HG03439 (cell line): Measurements from ENCODE around the gene MYLK4.

Experiments
- ATAC-seq: cut with Tn5 transposase; IDR thresholded peaks from one replicate; pipeline ENCODE4 v1.9.1; 2021; ENCODE audit warnings: mild to moderate bottlenecking, moderate library complexity; ENCODE audit not compliant: unreplicated experiment

MYLK4 gene

DNA sequence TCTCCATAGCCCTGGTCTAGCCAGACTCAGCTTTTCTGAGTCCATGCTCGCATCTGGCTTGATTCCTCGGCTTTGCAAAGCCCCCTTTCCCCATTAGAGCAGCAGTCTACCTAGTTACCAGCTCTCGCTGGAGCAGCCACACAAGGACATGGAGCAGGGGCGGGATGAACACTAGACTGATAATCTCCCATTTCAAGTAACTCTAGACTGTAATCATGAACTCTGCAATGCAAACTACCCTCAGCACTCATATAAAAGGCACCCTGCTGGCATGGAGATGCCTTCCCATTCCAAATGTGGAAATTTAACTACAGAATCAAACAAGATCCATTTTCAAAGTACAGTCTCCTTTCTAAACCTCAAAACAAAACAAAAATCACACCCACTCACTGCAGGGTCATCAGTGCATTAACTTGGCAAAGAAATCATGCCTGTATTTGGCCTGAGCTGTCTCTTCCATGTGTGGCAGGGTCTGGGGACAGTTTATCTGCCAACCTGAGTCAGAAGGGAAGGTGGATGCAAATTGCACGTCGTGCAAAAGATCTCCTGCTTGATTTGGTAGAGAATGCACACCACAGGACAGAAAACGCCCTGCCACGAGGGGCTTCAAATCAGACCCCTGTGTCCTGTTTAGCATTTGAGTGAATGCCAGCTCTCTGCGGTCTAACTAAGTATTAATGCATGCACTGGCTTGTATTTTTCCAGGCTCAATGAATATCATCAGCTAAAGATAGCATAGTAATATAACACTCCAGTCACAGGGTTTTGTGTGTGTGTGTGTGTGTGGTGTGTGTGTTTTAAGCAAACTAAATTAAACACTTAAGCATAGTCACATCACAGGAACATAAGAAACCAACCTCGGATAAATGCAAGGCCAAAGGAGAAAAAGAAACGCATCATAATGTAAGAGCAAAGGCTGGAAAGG is 85.3 kb downstream of the MYLK4 start:
- ATAC-seq, result no peak

DNA sequence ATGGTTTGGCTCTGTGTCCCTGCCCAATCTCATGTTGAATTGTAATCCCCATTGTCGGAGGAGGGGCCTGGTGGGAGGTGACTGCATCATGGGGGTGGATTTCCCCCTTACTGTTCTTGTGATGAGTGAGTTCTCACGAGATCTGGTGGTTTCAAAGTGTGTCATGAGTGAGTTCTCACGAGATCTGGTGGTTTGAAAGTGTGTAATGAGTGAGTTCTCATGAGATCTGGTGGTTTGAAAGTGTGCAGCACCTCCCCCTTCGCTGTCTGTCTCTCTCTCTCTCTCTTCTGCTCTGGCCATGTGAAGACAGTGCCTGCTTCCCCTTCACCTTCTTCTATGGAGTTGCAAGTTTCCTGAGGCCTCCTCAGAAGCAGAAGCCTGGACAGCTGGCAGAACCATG is 87.6 kb downstream of the MYLK4 start:
- no peak for ATAC-seq

DNA sequence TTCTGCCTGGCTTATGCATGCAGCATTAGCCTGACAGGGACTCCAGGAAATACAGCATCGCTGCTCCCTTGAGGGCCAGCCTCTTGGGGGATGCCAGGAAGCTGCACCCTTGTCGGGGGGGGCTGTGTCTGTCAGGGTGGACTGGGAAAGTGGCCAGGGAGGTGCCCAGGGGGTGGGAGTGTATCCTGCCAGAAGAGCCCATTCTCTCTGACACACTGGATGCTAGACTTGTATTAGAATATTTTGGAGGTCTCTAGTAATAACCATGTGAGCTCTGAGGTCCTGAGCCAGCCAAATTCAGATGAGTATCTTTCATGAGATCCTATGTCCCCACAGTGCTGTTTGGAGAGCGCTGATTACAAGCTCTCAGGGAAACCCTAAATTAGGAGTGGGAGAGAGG is 89.1 kb downstream of the MYLK4 start:
- no peak for ATAC-seq

DNA sequence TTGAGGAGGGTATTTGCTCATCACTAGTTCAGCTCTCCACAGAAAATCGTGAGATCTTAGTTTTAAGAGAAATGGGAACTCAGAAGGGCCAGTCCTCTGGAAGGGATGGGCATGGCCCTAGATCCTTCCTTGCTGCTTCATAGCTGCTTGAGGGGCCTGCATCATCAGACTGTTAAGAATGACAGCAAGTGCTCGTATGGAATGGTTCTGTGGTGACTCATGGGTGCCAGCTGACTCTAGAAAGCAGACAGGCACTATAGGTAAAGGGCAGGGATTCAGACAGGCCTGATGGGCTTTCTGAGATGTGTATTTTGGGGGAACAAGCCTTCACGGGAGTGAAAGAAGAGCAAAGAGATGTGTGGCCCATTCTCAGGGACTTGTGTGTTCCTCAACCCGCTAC is 90.8 kb downstream of the MYLK4 start:
- no peak for ATAC-seq

DNA sequence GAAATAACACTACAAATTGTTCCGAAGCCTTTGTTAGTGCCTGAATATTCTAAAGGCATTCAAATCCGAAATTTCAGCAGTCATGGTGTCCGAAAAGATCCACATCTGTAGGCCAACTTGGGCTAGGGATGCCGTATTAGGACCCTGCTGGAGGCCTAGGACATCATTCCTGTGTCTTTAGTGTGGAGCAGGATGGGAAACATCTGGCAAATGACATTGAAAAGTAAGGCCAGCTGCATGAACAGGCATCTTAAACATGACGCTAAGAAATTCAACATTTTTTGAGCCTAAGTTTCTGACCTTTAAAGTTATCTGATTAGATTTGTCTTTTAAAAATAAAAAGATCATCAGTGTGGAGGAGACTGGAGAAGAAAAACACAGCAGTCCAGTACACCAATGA is 91.3 kb downstream of the MYLK4 start:
- ATAC-seq, result no peak

DNA sequence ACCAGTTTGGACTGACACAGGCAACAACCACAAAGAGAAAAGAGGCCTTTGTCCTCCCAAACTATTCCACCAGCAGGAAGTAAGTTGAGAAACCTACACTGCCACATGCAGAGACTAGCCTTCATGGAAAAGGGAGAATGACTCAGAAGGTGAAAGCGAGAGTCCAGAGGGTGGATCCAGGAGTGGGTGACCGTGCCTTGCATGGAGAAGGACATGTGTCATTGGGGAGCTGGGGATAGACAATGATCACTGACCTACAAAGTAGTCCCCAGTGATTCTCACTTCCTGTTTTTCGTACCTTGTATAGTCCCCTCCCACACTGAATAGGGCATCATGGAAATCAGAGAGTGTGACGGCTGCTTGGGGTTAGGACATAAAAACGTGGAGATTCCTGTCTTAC is 91.9 kb downstream of the MYLK4 start:
- peak; percentile 79 for ATAC-seq

DNA sequence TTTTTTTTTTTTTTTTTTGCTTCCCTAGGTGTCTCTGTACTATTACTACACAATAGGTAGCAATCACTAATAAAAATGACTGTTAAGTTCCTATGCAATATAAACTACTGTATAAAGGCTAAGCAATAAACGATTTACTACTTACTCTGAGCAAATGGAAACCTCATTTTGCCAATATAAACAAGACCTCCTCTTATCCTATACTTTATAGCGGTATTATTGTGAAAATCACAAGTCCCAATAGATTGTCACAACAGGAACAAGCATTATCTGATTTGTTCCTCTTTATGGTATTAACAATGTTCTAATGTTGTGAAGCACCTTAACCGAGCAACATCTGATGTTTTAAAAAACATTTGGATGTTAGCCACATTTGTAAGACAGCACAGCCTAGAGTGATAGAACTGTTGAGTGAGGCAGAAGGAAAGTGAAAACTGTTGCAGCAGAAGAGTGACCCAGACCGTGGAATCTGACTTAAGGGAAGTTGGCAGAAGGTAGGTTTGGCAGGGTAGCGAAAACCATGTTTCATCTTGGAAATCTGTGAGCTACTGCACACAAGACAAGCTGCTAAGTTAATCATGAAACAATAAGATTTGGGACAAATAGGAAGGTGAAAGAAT is 94.2 kb downstream of the MYLK4 start:
- ATAC-seq, result no peak

DNA sequence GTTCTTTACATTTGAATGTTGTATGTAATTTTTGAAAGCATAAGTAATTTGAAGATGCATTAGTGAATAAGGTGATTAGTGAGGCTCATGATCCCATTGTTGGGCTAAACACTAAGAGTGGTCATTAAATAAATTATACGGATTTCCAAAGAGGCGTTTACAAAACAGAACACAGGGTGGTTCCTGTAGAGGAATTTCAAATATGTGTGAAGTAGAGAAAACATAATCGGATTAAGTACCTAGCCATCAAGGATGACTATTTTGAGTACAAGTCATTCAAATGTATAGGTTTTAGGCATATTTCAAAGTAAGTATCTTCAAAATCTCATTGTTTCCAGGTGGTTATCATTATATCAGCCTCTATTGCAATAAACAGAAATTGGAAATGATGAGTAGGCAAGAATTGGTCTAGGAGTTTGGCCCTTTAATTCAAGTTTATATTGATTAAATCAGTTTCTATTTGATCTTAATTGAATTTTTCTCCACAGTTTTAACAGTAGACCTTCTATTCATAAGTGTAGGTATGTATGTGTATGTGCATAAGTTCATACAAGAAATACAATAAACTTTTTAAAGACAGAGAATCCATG is 94.8 kb downstream of the MYLK4 start:
- no peak for ATAC-seq

DNA sequence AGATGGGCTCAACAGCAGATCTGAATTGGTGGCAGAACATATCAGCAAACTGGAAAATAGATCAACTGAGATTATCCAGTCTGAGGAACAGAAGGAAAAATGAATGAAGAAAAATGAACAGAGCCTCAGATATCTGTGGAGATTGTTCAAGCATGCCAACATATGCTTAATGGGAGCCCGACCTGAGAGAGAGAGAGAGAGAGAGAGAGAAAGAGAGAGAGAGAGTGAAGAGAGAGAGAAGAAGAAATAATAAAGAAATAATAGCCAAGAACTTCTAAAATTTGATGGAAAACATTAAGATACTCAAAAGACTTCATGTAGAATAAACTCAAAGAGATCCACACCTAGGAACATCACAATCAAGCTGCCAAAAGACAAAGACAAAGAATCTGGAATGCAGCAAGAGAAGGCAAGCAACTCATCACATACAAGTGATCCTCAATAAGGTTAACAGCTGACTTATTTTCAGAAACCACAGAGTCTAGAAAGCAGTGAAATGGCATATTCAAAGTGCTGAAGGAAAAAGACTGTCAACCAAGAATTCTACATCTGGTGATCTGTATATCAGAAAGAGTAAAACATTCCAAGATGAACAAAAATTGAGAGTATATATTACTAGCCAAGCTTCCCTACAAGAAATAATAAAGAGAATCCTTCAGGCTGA is 97.2 kb downstream of the MYLK4 start:
- no peak for ATAC-seq

DNA sequence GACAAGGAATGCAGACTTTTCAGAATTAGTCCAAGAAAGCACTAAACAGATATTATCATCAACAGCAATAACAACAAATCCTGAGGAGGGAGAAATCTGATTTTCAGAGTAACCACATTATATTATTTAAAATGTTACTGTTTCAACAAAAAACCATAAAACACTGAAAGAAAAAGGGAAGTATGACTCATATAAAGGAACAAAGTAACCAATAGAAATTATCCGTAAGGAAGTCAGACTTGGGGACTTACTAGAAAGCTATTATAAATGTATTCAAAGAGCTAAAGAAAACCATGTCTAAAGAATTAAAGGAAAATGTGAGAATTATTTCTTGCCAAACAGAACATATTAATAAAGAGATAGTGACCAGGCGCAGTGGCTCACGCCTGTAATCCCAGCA is 98.1 kb downstream of the MYLK4 start:
- ATAC-seq, result no peak

DNA sequence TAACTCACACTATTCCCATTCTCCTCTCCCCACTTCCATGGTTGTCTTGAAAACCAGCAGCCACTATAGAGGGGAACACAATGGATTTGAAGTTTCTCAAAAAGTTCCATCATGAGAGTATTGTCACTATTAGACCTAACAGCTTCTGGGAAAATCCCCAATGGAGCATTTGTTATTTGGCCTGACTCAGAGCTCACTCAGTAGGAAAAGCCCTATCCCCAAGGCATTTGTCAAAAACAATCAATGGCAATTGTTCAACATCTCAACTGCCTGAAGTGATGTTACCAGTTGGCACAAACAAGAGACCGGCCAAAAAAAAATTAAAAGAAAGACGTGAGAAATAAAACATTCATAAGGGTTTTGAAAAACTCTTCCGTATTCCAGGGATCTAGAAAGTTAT is 98.8 kb downstream of the MYLK4 start:
- no peak for ATAC-seq

DNA sequence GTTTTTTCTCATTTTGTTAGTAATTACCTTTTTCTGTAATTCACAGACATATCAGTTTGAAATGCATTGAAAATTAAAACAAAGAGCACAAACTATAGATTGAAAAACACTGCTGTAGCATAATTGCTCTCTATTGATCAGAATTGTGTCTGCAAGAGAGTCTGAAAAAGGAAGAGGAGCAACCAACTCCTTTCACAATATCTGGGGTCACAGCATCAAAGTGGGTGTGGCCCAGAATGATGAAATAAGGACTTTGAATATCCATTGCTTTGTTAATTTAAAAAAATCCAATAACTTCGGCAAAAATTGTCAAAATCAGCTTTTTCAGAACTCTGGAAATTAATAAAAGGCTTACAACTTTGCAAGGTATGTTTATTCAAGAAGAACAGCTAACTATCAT is 99.2 kb downstream of the MYLK4 start:
- ATAC-seq, result no peak

DNA sequence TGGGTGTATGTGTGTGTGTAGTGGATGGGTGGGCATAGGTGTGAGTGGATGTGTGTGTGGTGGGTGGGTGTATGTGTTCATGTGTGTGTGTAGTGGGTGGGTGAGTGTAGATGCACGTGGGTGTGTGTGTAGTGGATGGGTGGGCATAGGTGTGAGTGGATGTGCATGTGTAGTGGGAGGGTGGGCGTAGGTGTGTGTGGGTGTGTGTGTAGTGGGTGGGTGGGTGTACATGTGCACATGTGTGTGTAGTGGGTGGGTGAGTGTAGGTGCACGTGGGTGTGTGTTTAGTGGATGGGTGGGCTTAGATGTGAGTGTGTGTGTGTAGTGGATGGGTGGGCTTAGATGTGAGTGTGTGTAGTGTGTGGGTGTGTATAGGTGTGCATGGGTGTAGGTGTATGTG is 104.4 kb downstream of the MYLK4 start:
- no peak for ATAC-seq

DNA sequence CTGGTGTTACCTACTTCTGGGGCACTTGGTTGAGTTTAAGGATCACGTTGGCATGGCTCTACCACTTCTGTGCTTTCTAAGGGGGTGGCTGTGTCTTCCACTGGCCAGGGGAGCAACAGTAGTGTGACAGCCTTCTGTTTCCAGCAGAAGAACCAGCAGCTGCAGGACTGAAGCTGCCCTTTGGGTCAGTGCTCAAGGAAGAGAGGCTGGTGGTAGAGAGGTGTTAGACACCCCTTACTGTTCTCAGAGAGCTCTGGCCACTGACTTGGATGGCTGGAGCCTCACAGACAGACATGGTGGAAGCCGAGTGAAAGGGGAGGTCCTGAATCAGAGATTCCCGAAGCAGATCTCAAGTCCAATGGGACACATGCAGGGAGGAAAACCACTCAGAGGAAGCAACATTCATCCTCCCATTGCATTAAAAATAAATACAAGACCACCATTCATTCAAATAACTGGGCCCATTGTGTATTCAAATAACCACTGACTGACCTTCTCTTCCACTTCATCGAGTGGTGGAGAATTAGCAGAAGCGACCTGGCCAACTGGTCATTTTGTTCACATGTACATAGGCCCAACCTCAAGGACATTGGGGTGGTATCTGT is 106.7 kb downstream of the MYLK4 start:
- ATAC-seq, result no peak

DNA sequence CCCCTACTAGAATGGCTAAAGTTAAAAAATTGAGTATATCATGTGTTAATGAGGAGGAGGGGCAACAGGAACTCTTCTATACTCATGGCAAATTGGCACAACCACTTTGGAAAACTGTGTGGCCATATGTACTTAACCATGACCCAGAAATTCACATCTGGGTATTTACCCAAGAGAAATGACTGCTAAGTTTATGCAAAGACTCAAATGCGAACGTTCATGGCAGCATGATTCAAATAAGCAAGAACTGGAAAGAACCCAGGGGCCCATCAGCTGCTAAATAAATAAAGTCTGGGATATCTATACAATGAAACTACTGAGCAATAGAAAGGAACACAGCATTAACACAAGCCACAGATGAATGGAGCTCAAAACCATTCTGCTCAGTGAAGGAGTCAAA is 107.6 kb downstream of the MYLK4 start:
- no peak for ATAC-seq

DNA sequence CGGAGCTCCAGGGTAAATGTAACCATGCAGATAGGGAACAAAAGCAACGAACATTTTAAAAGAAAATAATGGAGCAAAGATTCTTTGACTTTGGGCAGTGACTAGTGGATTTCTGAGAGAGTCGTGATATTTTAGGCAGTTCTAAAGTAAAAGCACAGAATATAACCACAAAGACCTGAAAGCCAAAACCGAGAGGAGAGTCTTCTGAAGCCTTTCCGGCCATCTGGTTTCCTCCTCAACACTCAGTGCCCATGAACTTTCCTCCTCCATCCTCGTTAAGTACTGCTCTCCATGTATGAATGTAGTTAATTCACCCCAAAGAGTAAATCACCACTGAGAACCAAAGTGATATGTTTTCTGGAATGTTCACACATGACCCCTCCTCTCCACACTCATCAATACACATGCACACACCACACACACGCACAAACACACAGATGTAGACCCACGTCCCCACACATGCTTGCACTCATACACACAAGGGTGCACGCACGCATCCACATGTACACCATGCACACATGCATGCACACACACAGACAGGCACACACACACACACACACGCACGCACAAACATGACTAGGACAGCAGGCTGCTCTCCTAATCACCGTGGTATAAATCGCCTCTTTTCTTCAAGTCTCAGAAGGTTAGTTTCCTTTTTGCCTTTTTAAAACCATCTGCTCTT is 109.5 kb downstream of the MYLK4 start:
- no peak for ATAC-seq

DNA sequence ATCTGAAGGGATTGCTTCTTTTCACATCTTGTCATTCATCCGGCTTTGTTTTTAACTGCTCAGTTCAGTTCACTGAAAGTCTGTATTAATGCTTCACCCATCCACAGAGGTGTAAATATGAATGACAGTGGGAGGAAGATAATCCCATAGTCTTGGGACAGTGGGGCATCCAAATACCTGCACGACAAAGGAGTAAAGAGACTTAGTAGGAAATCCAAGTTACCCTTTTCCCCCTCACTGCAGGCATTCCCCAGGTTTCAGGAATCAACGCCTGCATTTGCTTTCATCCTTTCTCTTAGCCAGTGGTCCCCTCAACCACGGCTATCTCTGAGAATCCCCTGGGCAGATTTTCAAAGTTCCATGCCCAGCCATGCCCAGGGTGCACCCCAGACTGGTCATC is 110.2 kb downstream of the MYLK4 start:
- no peak for ATAC-seq

DNA sequence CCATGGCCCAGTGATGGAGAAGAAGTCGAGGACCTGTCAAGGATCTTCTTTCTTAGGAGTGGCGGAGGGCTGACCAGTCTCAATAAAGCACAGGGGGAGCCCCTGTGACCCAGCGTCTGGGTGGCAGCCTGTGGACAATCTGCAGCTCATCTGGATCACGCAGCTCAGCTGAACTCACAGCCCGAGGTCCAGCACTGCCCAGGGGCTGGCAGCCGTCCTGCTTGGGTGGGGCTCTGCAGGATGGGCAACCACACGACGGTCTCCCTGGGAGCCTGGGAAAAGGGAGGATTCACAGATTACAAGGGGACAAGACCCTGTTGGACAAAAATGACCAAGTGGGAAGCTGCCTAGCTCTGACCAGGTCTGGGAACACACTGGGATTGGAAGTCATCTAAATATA is 110.8 kb downstream of the MYLK4 start:
- no peak for ATAC-seq

DNA sequence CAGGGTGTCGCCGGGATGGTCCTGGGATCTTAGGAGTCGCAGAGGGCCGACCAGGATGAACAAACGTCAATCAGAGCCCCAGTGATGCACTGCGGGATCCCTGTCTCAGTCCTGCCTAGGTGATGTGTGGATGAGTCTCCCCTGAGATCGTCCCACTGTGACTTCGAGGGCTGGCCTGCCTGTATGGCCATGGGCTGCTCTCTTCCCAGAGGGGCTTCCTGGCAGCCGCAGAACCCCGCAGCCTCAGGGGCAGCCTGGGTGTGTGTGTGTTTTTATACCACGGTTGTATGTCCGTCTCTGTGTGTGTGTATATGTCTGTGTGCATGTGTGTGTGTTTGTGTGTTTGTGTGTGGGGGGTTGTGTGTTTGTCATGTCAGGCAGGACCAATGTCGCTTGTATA is 111.6 kb downstream of the MYLK4 start:
- no peak for ATAC-seq

DNA sequence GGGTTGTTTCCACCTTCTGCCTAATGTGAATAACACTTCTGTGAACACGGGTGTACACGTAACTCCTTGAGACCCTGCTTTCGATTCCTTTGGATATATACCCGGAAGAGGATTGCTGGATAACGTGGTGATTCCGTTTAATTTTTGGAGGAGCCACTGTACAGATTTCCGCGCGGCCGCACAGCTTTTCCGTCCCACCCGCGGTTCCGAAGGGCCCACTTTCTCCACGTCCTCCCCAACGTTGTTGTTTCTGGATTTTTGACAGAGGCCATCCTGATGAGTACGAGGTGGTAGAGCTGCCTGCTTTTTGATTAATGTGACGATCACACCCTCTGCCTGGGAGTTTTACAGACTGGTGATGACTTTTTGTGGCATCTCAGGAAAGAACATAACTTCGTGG is 114.0 kb downstream of the MYLK4 start:
- no peak for ATAC-seq

DNA sequence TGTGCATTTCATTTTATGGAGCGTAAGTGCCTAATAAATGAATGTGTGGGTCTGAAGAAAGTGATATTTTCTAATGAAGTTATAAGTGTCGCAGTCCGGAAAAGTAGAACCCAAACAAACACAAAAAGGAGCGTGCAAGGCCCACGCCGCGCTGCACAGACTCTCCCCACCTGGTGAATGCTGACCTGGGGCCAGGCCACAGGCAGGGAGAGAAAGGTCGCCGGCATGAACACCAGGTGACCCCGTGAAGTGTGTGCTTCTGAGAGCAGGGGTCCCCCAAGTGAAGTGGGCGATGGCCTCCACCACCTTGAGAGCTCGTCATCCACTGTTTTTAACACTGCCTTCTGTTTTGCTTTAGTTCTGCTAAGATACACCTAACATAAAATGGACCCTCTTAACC is 114.8 kb downstream of the MYLK4 start:
- no peak for ATAC-seq
